Prostate gland (tissue), 2 donors: ENCODE measurements around the gene EFEMP2. TPM values are rescaled to one million over a fixed set of nuclear protein-coding genes. Genes with fewer than 3 reads are reported as not detected.
"Not testable (repeated sequence)": the region's sequence is repeated elsewhere in the genome, so short reads cannot be mapped to it uniquely, and the experiment has no call there.

Experiments
- DNase-seq: peaks from one replicate; pipeline ENCODE4 v3.0.0-alpha.2; 2019; ENCODE audit warnings: low spot score
- H3K27ac ChIP-seq, 2 donors: fragments of 200-600 bp; sonication (generic); 2 replicates each; pipeline ENCODE4 v1.5.1; 2017 to 2019
- H3K27me3 ChIP-seq: fragments of 200-600 bp; sonication (generic); replicated peaks from 2 replicates; pipeline ENCODE4 v1.5.1; 2019; ENCODE audit not compliant: insufficient read depth
- H3K36me3 ChIP-seq, 2 donors: fragments of 200-600 bp; sonication (generic); 1 replicate in 1 of 2; 2 replicates in 1 of 2; pipeline versions ENCODE4 v1.5.1 to v1.8.1; 2017 to 2019
- H3K4me1 ChIP-seq: fragments of 200-600 bp; sonication (generic); replicated peaks from 2 replicates; pipeline ENCODE4 v1.5.1; 2019
- H3K4me3 ChIP-seq, 2 donors: fragments of 200-600 bp; sonication (generic); 2 replicates each; pipeline ENCODE4 v1.5.1; 2017 to 2019
- H3K9me3 ChIP-seq: fragments of 200-600 bp; sonication (generic); 2 replicates; pipeline ENCODE4 v1.5.1; 2017
- POLR2A ChIP-seq: fragments of 450-650 bp; IDR thresholded peaks from one replicate; pipeline ENCODE4 v1.6.1; 2016; ENCODE audit warnings: antibody characterized with exemption, mild to moderate bottlenecking
- POLR2AphosphoS5 ChIP-seq: sonication (generic); formaldehyde crosslinking; IDR thresholded peaks from one replicate; pipeline ENCODE4 v1.6.1; 2017; ENCODE audit warnings: antibody characterized with exemption
- WGBS: methylation state at CpG from one replicate; pipeline ENCODE4 v1.1.5; 2018; 5-methylcytosine and 5-hydroxymethylcytosine counted together
- intact Hi-C: fragments of 100-400 bp; cut with DNase I; formaldehyde crosslinking; loops from one replicate; pipeline ENCODE4 v1.14.2; 2022
- total RNA-seq, 2 donors: library from RNA; depleted of rRNA; stranded (reverse); fragments of >200 nt; gene quantifications; one replicate each; pipeline ENCODE4 v1.1.0, GENCODE V29; 2016
- TF ChIP-seq, protein P1 (sequence below), 4 experiments: fragments of 200-600 bp in 2 of 4; fragments of 450-650 bp in 2 of 4; sonication (generic) in 2 of 4; IDR thresholded peaks; 1 replicate in 3 of 4; 2 replicates in 1 of 4; pipeline ENCODE4 v1.5.1; 2016 to 2019; ENCODE audit warnings: antibody characterized with exemption in 4 of 4, mild to moderate bottlenecking in 2 of 4, moderate library complexity in 2 of 4

The EFEMP2 gene
- total RNA-seq, 2 donors from 2014 or later, result 40.0 to 84.5 TPM

GRCh38 chr11:65896034-65896999, 23.7 kb upstream of the EFEMP2 start:
- peaks cover 7% of the 10 kb centered on the region for H3K4me1 ChIP-seq
- H3K9me3 ChIP-seq, result no peaks in the 10 kb centered on the region
- no peak overlapping the region for H3K4me3 ChIP-seq
- no peaks in the 10 kb centered on the region for H3K36me3 ChIP-seq
- WGBS, result 88% methylated on average over 14 of the region's 14 CpGs
- H3K27me3 ChIP-seq, result no peaks in the 10 kb centered on the region
- intact Hi-C loops, result no loop called here
- TF ChIP-seq, protein P1, sequence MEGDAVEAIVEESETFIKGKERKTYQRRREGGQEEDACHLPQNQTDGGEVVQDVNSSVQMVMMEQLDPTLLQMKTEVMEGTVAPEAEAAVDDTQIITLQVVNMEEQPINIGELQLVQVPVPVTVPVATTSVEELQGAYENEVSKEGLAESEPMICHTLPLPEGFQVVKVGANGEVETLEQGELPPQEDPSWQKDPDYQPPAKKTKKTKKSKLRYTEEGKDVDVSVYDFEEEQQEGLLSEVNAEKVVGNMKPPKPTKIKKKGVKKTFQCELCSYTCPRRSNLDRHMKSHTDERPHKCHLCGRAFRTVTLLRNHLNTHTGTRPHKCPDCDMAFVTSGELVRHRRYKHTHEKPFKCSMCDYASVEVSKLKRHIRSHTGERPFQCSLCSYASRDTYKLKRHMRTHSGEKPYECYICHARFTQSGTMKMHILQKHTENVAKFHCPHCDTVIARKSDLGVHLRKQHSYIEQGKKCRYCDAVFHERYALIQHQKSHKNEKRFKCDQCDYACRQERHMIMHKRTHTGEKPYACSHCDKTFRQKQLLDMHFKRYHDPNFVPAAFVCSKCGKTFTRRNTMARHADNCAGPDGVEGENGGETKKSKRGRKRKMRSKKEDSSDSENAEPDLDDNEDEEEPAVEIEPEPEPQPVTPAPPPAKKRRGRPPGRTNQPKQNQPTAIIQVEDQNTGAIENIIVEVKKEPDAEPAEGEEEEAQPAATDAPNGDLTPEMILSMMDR (IDR thresholded peaks at IDR 0.05), result no peak
- TF ChIP-seq POLR2AphosphoS5 (no peak), POLR2A (no peak)
- no peak overlapping the region for H3K27ac ChIP-seq
- DNase-seq, result no peak

- no peak for DNase-seq
- Histone ChIP-seq H3K36me3 (no peaks in the 10 kb centered on the region), H3K27me3 (no peaks in the 10 kb centered on the region), H3K27ac (no peak overlapping the region), H3K9me3 (no peaks in the 10 kb centered on the region), H3K4me1 (peaks cover 10% of the 10 kb centered on the region), H3K4me3 (no peak overlapping the region)
- intact Hi-C loops, result no loop called here
- TF ChIP-seq POLR2AphosphoS5, result no peak
- TF ChIP-seq, protein P1 (IDR thresholded peaks at IDR 0.05), result no peak
- TF ChIP-seq POLR2A, result no peak
- 93% methylated on average over 5 of the region's 5 CpGs for WGBS
Measured at GRCh38 chr11:65895482-65895981, 22.9 kb upstream of the EFEMP2 start.

DNA sequence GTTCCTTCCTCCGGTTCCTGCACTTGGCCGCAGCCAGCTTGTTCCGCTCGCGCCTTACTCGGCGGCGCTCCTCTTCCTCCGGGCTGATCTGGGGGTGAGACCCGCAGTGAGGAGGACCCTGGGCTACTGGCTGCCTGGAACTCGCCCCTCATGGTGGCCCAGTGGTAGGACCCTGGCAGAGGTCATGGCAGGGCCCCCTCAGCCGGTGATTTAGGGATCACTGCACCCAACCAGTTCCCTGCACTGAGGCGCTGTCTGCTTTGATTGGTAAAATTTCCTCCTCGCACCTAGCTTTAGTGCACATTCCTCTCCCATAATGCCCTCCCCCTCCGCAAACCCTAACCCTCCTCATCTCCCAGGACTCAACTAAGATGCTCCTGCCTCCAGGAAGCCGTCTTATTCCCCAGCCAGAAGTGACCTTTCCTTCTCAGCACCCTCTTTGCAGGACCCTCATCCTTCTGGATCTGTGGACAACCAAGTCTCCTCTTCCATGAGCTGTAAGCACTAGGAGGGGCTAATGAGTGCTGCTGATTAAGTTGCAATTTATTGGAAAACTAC, 21.5 kb upstream of the EFEMP2 start:
- Histone ChIP-seq H3K4me3 (no peak overlapping the region), H3K27me3 (no peaks in the 10 kb centered on the region), H3K36me3 (no peaks in the 10 kb centered on the region), H3K9me3 (no peaks in the 10 kb centered on the region), H3K27ac (peak overlapping the region; percentile 50 to 61), H3K4me1 (peaks cover 10% of the 10 kb centered on the region)
- intact Hi-C loops, result no loop called here
- DNase-seq, result no peak
- TF ChIP-seq POLR2A, result no peak
- TF ChIP-seq POLR2AphosphoS5, result no peak
- TF ChIP-seq, protein P1 (IDR thresholded peaks at IDR 0.05), result no peak
- WGBS, result 82% methylated on average over 16 of the region's 16 CpGs

- DNase-seq, result no peak
- TF ChIP-seq POLR2A (no peak), POLR2AphosphoS5 (no peak)
- TF ChIP-seq, protein P1 (IDR thresholded peaks at IDR 0.05), result no peak
- WGBS, result 77% methylated on average over 10 of the region's 10 CpGs
- Histone ChIP-seq H3K9me3 (no peaks in the 10 kb centered on the region), H3K4me1 (peaks cover 11% of the 10 kb centered on the region), H3K27ac (peak overlapping the region in 1 of 2 donors; percentile 50), H3K4me3 (no peak overlapping the region), H3K27me3 (no peaks in the 10 kb centered on the region), H3K36me3 (no peaks in the 10 kb centered on the region)
- intact Hi-C loops, result no loop called here
Measured at GRCh38 chr11:65892661-65893317, 20.2 kb upstream of the EFEMP2 start.

DNA sequence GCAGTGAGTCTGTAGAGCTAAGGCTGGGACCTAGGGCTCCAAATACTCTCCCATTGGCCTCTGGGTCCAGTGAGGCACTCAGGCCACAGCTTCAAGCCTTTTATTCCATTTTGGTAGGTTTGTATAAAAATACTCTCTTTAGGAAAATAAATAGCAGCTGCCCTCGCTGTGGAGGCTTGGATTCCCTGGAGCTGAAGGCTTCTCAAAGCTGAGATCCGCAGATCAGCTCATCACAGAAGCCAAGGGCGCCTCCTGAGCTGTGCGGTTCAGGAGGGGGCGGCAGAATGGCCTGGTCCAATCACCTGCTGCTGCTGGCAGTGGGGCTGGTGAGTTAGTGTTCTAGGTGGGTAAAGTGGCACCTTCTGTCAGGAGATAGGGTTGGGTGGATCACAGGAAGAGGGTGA, 19.5 kb upstream of the EFEMP2 start:
- WGBS, result 65% methylated on average over 5 of the region's 5 CpGs

More for the DNA sequence above, 19.5 kb upstream of the EFEMP2 start:
- peak overlapping the region in 1 of 2 donors; percentile 73 for H3K4me3 ChIP-seq
- H3K36me3 ChIP-seq, H3K27me3 ChIP-seq, H3K9me3 ChIP-seq, DNase-seq, intact Hi-C loops: not testable (repeated sequence)
- peaks cover 17% of the 10 kb centered on the region for H3K4me1 ChIP-seq
- H3K27ac ChIP-seq, result peak overlapping the region; percentile 89 to 93
